Mesenchymal stem cell (in vitro differentiated cells and primary cell): Measurements from ENCODE around the gene KIAA1614.
A peak's percentile ranks its signal among the peaks of the same experiment; 100 is the strongest.

Source experiments
- DNase-seq: peaks from one replicate; pipeline ENCODE4 v3.0.0-alpha.2; 2013
- H2AFZ ChIP-seq: one replicate; pipeline ENCODE4 v1.6.1; 2013; ENCODE audit warnings: low read depth, mild to moderate bottlenecking, control low read depth, inconsistent platforms, low read length, moderate library complexity
- H2AK5ac ChIP-seq: 2 replicates; pipeline ENCODE4 v1.6.1; 2013; ENCODE audit warnings: low read length, moderate library complexity, mild to moderate bottlenecking, inconsistent platforms; ENCODE audit not compliant: severe bottlenecking
- H2BK120ac ChIP-seq: one replicate; pipeline ENCODE4 v1.6.1; 2013; ENCODE audit warnings: low read depth, mild to moderate bottlenecking, inconsistent platforms, low read length, moderate library complexity
- H2BK12ac ChIP-seq, 2 experiments: one replicate each; pipeline ENCODE4 v1.6.1; 2013; ENCODE audit warnings: inconsistent platforms in 2 of 2, low read length in 2 of 2, mild to moderate bottlenecking in 2 of 2, moderate library complexity in 2 of 2, control low read depth in 1 of 2
- H2BK15ac ChIP-seq: one replicate; pipeline ENCODE4 v1.6.1; 2013; ENCODE audit warnings: mild to moderate bottlenecking, low read depth, inconsistent platforms; ENCODE audit not compliant: poor library complexity, severe bottlenecking
- H2BK5ac ChIP-seq: 2 replicates; pipeline ENCODE4 v1.6.1; 2013; ENCODE audit warnings: low read depth, mild to moderate bottlenecking, low read length, control low read depth, inconsistent platforms; ENCODE audit not compliant: poor library complexity, severe bottlenecking
- H3K14ac ChIP-seq, 2 experiments: one replicate each; pipeline ENCODE4 v1.6.1; 2013; ENCODE audit warnings: inconsistent platforms in 2 of 2, low read length in 2 of 2, control low read depth in 1 of 2, mild to moderate bottlenecking in 1 of 2, moderate library complexity in 1 of 2
- H3K18ac ChIP-seq, 2 experiments: one replicate each; pipeline ENCODE4 v1.6.1; 2013; ENCODE audit warnings: inconsistent platforms in 2 of 2, low read length in 2 of 2, control low read depth in 1 of 2, low read depth in 1 of 2, mild to moderate bottlenecking in 1 of 2
- H3K23ac ChIP-seq, 2 experiments: one replicate each; pipeline ENCODE4 v1.6.1; 2013; ENCODE audit warnings: inconsistent platforms in 2 of 2, low read length in 2 of 2, mild to moderate bottlenecking in 2 of 2, moderate library complexity in 2 of 2, control low read depth in 1 of 2
- H3K27ac ChIP-seq: 2 replicates; pipeline ENCODE4 v1.5.1; 2013; ENCODE audit warnings: mild to moderate bottlenecking, moderate library complexity, low read length, control low read depth, inconsistent platforms; ENCODE audit not compliant: poor library complexity, severe bottlenecking
- H3K27me3 ChIP-seq, 2 experiments: 2 replicates each; pipeline versions ENCODE4 v1.6.1 to v1.7.0; 2013; ENCODE audit warnings: low read length in 2 of 2, mild to moderate bottlenecking in 2 of 2, moderate library complexity in 2 of 2, control low read depth in 1 of 2, inconsistent platforms in 1 of 2; ENCODE audit not compliant: control insufficient read depth in 1 of 2, insufficient read depth in 1 of 2
- H3K36me3 ChIP-seq, 2 experiments: 2 replicates each; pipeline versions ENCODE4 v1.6.1 to v1.7.0; 2013; ENCODE audit warnings: low read length in 2 of 2, control low read depth in 1 of 2, inconsistent platforms in 1 of 2, low read depth in 1 of 2, mild to moderate bottlenecking in 1 of 2; ENCODE audit not compliant: insufficient read depth in 2 of 2, control insufficient read depth in 1 of 2
- H3K4ac ChIP-seq, 2 experiments: one replicate each; pipeline ENCODE4 v1.6.1; 2013; ENCODE audit warnings: inconsistent platforms in 2 of 2, low read length in 2 of 2, mild to moderate bottlenecking in 2 of 2, moderate library complexity in 2 of 2, control low read depth in 1 of 2, low read depth in 1 of 2
- H3K4me1 ChIP-seq: 2 replicates; pipeline ENCODE4 v1.6.1; 2013; ENCODE audit warnings: low read depth, low read length, control low read depth; ENCODE audit not compliant: control insufficient read depth, insufficient read depth
- H3K4me2 ChIP-seq: 2 replicates; pipeline ENCODE4 v1.6.1; 2013; ENCODE audit warnings: low read length, mild to moderate bottlenecking, inconsistent platforms; ENCODE audit not compliant: poor library complexity, severe bottlenecking
- H3K4me3 ChIP-seq, 2 experiments: 2 replicates each; pipeline versions ENCODE4 v1.5.1 to v1.7.0; 2013; ENCODE audit warnings: low read length in 2 of 2, mild to moderate bottlenecking in 2 of 2, control low read depth in 1 of 2, low read depth in 1 of 2; ENCODE audit not compliant: insufficient read depth in 1 of 2
- H3K79me1 ChIP-seq: replicated peaks from 2 replicates; pipeline ENCODE4 v1.6.1; 2013; ENCODE audit warnings: mild to moderate bottlenecking, control low read depth, low read length, inconsistent platforms; ENCODE audit not compliant: poor library complexity, severe bottlenecking
- H3K9ac ChIP-seq: 2 replicates; pipeline ENCODE4 v1.7.0; 2013; ENCODE audit warnings: mild to moderate bottlenecking, low read length, moderate library complexity
- H3K9me3 ChIP-seq: 2 replicates; pipeline ENCODE4 v1.7.0; 2013; ENCODE audit warnings: mild to moderate bottlenecking, low read length; ENCODE audit not compliant: control insufficient read depth
- H4K8ac ChIP-seq: one replicate; pipeline ENCODE4 v1.6.1; 2013; ENCODE audit warnings: inconsistent platforms, mild to moderate bottlenecking, low read length, moderate library complexity
- H4K91ac ChIP-seq: one replicate; pipeline ENCODE4 v1.6.1; 2013; ENCODE audit warnings: mild to moderate bottlenecking, low read length, inconsistent platforms
- WGBS: methylation state at CpG from one replicate; pipeline ENCODE4 v1.1.7; 2013; ENCODE audit warnings: mixed read lengths; 5-methylcytosine and 5-hydroxymethylcytosine counted together

Gene KIAA1614

DNA sequence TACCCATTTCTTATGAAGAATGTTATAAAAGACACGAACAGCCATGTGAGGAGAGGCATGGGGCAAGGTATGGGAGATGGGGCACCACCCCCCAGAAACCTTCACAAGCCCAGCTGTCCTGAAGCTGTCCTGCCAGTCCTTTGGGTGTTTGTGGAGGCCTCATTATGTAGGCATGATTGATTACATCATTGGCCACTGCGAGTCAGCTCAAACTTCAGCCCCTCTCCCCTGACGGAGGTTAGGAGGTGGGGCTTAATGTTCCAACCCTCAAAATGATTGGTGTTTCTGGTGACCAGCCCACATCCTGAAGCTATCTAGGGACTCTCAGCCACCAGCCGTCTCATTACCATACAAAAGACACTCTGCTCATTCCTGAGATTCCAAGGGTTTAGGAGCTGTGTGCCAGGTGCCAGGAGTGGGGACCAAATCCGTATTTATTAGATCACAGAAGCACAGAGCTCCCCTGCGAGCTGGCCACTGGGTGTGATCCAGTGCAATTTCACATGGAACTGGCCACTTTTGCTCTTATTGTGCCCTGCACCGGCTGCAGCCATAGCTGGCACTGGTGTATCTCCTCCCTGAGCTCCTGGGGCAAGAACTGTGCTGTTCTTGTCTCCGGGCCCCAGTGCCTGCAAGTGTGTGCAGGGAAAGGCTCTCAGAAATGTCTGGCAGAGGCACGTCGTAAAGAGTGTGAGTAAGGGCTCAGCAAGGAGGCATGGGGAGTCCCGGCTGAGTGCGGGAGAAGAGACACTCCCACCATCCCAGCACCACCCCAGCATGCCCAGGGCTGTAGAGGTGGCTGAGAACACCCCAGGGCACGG lies 10.5 kb downstream of the KIAA1614 start:
- no peak overlapping the region for H3K9ac ChIP-seq
- WGBS: 42% methylated on average over 13 of the region's 13 CpGs

DNA sequence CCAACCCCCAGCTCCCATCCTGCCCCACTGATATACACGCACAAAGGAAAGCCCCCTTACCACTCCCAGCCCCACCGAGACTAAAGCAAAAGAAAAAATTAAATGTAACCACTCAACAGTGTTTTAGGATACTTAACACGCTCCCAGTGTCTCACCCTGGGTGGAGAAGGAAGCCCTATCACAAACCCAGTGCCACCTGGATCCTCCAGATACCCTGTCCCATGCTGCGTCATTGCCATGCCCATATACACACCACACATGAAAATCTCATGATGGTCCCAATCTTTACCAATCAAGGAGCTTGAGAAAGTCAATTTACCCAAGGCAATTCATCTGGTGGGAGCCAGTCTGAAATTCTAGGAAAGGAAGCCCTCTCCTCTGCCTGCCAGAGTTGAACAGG lies 11.2 kb downstream of the KIAA1614 start:
- no peak overlapping the region for H2AFZ ChIP-seq
- no peak overlapping the region for H3K18ac ChIP-seq
- peaks cover 7 to 15% of the 10 kb centered on the region in 2 experiments for H3K36me3 ChIP-seq
- H3K4me2 ChIP-seq: no peak overlapping the region
- H3K14ac ChIP-seq: no peak overlapping the region
- no peak overlapping the region for H2BK12ac ChIP-seq
- no peak for DNase-seq
- H3K4me3 ChIP-seq: no peak overlapping the region
- H3K4me1 ChIP-seq: peaks cover 48% of the 10 kb centered on the region
- H3K79me1 ChIP-seq: no peaks in the 10 kb centered on the region
- WGBS: 70% methylated on average over 4 of the region's 4 CpGs
- peaks cover 0 to 8% of the 10 kb centered on the region in 2 experiments for H3K27me3 ChIP-seq
- no peaks in the 10 kb centered on the region for H3K9me3 ChIP-seq
- no peak overlapping the region for H3K27ac ChIP-seq
- H4K91ac ChIP-seq: no peak overlapping the region
- H3K9ac ChIP-seq: no peak overlapping the region
- H3K4ac ChIP-seq: no peak overlapping the region
- H2BK120ac ChIP-seq: no peak overlapping the region
- H2AK5ac ChIP-seq: no peak overlapping the region
- H2BK15ac ChIP-seq: no peak overlapping the region
- no peak overlapping the region for H4K8ac ChIP-seq
- H3K23ac ChIP-seq: no peak overlapping the region
- no peak overlapping the region for H2BK5ac ChIP-seq

More for the DNA sequence above, 10.5 kb downstream of the KIAA1614 start:
- peak overlapping the region in 1 of 2 experiments; percentile 12 for H2BK12ac ChIP-seq
- H2BK120ac ChIP-seq: no peak overlapping the region
- peaks cover 10 to 17% of the 10 kb centered on the region in 2 experiments for H3K36me3 ChIP-seq
- peaks cover 0 to 8% of the 10 kb centered on the region in 2 experiments for H3K27me3 ChIP-seq
- no peak overlapping the region for H3K4me3 ChIP-seq
- H3K4me2 ChIP-seq: peak overlapping the region; percentile 30
- H3K23ac ChIP-seq: no peak overlapping the region
- peak overlapping the region in 1 of 2 experiments; percentile 63 for H3K14ac ChIP-seq
- no peak overlapping the region for H2BK15ac ChIP-seq
- H3K79me1 ChIP-seq: no peaks in the 10 kb centered on the region
- H3K9me3 ChIP-seq: no peaks in the 10 kb centered on the region
- H3K18ac ChIP-seq: peak overlapping the region in 1 of 2 experiments; percentile 54
- H4K8ac ChIP-seq: no peak overlapping the region
- no peak overlapping the region for H3K27ac ChIP-seq
- H2BK5ac ChIP-seq: no peak overlapping the region
- H3K4me1 ChIP-seq: peaks cover 47% of the 10 kb centered on the region
- no peak overlapping the region for H4K91ac ChIP-seq
- no peak overlapping the region for H2AFZ ChIP-seq
- H2AK5ac ChIP-seq: no peak overlapping the region
- no peak overlapping the region for H3K4ac ChIP-seq
- peak; percentile 33 for DNase-seq

DNA sequence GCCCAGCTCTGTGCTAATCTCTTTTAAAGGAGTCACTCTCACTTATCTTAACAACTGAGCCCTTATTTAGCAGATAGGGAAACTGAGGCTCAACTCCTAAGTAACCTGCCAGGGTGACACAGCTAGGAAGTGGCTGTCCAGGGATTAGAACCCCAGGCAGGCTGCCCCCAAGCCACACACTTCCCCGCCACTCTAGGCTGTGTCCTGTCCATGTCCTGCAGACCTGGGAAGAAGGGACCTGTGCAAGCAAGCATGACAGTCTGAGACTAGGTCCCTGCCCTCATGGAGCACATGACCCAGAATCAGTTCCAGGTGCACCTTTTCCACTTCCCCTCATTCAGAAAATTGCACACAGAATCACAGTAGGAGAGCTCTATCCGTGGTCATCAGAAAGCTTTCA lies 12.2 kb downstream of the KIAA1614 start:
- no peak overlapping the region for H2BK15ac ChIP-seq
- H4K91ac ChIP-seq: no peak overlapping the region
- WGBS: 99% methylated on average over 2 of the region's 2 CpGs
- H3K23ac ChIP-seq: no peak overlapping the region
- H3K18ac ChIP-seq: no peak overlapping the region
- no peak overlapping the region for H2AFZ ChIP-seq
- no peak overlapping the region for H3K4ac ChIP-seq
- H3K4me1 ChIP-seq: peaks cover 53% of the 10 kb centered on the region
- H3K79me1 ChIP-seq: no peaks in the 10 kb centered on the region
- no peak overlapping the region for H3K27ac ChIP-seq
- H3K9me3 ChIP-seq: no peaks in the 10 kb centered on the region
- H3K9ac ChIP-seq: no peak overlapping the region
- no peak overlapping the region for H3K14ac ChIP-seq
- no peak for DNase-seq
- no peak overlapping the region for H3K4me2 ChIP-seq
- H2BK12ac ChIP-seq: no peak overlapping the region
- peaks cover 0 to 8% of the 10 kb centered on the region in 2 experiments for H3K27me3 ChIP-seq
- H4K8ac ChIP-seq: no peak overlapping the region
- H3K4me3 ChIP-seq: no peak overlapping the region
- no peak overlapping the region for H2AK5ac ChIP-seq
- no peak overlapping the region for H2BK120ac ChIP-seq
- H2BK5ac ChIP-seq: no peak overlapping the region
- peaks cover 2 to 18% of the 10 kb centered on the region in 2 experiments for H3K36me3 ChIP-seq

DNA sequence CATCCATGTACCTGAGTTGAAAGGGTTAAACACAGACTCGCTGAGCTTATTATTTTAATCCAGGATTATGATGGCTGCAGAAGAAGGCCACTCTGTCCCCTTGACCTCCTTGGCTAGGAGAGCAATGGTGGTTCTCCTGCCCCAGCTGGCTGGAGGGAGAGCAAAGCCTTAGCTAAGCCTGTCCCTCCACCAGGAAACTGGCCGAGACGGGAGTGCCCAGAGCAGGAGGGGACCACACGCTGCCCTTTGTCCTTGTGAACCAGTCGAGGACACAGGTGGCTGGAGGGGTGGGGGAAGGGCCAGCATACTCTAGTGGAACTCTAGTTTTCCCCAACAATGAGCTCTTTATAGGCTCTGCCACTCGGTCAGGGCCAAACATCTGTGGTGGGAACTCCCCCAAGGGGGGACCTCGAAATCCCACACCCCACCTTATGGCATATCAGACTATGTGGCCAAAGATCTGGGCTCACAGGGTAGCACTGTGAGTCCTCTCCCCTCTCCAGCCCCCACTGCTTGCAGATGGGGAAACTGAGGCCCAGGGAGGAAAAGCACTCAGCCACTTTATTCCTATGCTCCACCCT lies 12.9 kb downstream of the KIAA1614 start:
- no peak overlapping the region for H3K27ac ChIP-seq
- 74% methylated on average over 7 of the region's 7 CpGs for WGBS
- no peak for DNase-seq

More for the DNA sequence above, 12.9 kb downstream of the KIAA1614 start:
- Histone ChIP-seq H3K36me3 (peaks cover 2 to 21% of the 10 kb centered on the region in 2 experiments), H3K18ac (no peak overlapping the region), H3K4me1 (peaks cover 53% of the 10 kb centered on the region), H2BK5ac (no peak overlapping the region), H3K9ac (no peak overlapping the region), H3K79me1 (no peaks in the 10 kb centered on the region), H4K91ac (no peak overlapping the region), H2AK5ac (peak overlapping the region; percentile 50), H3K4ac (no peak overlapping the region), H3K23ac (no peak overlapping the region), H2BK15ac (no peak overlapping the region), H2BK120ac (no peak overlapping the region), H3K9me3 (no peaks in the 10 kb centered on the region), H2AFZ (no peak overlapping the region), H3K4me3 (no peak overlapping the region), H2BK12ac (no peak overlapping the region), H4K8ac (no peak overlapping the region), H3K27me3 (peaks cover 0 to 8% of the 10 kb centered on the region in 2 experiments), H3K14ac (no peak overlapping the region), H3K4me2 (no peak overlapping the region)
